Measurements from ENCODE around the gene DMD.

The DMD gene

DNA sequence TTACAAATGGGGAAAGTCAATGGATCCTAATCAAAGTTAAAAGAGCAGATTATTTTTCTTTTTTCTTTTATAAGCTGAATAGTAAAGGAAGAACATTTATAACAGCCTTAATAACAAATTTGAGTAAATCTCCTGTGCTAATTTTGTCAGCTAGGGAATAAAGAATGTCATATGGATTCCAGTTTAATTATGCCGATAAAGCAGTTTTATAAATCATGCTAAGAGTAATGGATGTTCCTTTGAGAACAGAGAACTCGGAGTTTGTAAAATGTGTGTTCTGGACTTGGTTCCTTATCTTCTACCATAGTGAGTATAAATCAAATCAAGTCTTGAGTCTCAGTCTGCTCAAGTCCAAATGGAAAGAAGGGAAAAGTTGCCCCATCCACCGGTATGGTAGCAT is 1959.2 kb downstream of the DMD start:
- no peak for DNase-seq

DNA sequence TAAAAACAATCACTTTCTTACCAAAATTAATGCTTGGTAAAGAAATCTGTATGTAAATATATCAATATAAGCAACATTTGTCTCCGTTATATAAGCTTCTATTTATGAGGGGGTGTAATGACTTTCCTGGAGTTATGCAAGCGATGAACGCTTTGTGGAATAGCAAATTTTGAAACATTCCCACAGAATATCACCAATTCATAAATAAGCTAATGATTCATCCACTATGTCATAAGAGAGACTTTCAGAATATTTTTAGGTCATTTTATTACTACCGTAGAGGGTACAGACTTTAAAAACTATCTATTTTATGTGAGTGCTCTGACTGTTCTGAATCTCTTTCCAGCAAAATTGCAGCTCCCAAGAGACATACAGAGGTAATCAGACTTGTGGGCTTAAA is 1960.0 kb downstream of the DMD start:
- DNase-seq: no peak

DNA sequence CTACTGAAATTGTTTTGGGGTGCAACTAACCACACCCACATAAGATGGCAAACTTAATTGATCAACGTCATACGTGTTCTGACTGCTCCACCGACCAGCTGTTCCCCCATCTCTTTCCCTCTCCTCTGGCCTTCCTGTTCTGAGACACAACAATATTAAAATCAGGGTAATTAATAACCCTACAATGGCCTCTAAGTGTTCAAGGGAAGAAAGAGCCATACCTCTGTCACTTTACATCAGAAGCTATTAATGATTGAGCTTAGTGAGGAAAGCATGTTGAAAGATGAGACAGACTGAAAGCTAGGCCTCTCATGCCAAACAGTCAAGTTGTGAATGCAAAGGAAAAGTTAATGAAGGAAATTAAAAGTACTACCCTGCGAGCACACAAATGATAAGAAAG is 1965.6 kb downstream of the DMD start:
- DNase-seq: no peak

- DNase-seq: no peak
Measured at GRCh38 chrX:31243804-31244203, 1967.5 kb downstream of the DMD start.

DNA sequence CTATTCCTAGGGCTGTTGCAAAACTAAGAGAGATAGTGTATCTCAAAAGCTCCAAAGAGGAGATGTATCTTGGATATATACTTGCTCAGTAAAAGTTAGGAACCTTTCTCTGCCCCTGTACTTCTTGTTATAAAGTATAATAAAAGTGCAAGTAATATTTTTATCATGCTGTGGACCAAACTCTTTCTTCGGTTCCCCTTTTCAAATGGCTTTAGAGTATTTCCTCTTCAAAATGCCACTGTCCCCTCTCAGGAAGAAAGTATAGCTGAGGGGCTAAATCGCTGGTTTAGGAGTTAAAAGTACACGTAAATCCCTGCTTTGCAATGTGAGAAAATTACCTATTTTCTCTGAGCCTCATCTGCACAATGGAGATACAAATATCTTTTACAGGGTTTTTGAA is 1970.4 kb downstream of the DMD start:
- DNase-seq: no peak

DNA sequence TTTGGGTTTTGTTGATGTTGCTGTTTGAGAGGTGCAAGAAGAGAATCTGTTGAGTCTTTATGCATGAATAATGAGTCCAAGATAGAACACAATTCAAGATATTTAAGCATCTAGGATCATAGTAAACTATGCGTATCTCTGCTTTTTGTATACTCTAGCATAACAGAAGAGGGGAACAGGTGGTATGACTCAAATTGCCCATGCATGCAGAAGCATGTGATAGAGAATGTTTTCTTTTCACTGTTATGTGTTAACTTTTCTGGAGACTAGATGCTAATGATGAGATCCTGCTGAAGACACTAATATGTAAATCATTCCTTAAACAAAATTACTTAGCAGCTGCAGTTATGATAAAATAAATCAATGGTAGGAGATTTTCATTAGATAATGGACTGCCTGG is 1974.2 kb downstream of the DMD start:
- DNase-seq: no peak

- no peak for DNase-seq
Measured at GRCh38 chrX:31236231-31236630, 1975.1 kb downstream of the DMD start.

DNA sequence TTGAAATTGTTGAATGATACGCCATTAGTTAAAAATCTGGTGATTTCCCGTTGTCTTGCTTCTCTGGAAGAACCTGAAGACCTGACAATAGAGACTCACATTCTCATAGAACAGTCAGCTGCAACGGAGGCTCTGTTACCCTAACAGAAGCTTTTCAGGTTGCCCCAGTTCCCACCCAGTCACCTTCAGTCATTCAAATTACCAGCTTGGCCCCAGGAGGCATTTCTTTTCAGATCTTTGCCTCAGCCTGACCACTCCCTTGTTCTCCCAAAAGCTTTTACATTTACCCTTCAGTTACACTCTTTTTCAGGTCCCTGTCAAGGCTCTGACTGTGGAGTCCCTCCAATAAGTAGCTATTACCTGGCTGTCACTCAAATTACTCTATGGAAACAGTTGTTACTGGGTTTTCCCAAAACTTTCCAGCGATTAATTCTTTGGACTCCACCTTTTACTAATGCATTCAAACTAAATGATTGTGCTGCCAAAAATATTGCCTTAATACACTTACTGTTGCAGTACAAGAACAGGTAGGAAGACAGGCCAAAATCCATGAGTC is 1977.3 kb downstream of the DMD start:
- DNase-seq: no peak

GRCh38 chrX:31232506-31232905 is 1978.8 kb downstream of the DMD start:
- DNase-seq: no peak

GRCh38 chrX:31228909-31229308 is 1982.4 kb downstream of the DMD start:
- DNase-seq: no peak

GRCh38 chrX:31228415-31228832 is 1982.9 kb downstream of the DMD start:
- no peak for DNase-seq

DNA sequence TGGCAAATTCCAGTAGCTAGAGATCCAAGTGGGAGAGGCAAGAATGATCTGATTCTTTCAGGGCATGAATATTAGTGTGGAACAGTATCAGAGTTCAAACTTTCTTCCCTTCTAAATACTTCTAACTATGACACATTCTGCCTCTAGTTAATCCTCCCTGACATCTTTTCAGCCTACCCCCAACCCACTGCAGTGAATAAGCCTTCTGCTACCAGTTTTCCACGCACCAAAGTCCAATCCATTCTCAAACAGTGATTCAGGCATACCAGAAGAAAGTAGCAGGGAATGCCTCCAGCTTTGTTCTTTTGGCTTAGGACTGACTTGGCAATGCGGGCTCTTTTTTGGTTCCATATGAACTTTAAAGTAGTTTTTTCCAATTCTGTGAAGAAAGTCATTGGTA is 1984.1 kb downstream of the DMD start:
- no peak for DNase-seq

DNA sequence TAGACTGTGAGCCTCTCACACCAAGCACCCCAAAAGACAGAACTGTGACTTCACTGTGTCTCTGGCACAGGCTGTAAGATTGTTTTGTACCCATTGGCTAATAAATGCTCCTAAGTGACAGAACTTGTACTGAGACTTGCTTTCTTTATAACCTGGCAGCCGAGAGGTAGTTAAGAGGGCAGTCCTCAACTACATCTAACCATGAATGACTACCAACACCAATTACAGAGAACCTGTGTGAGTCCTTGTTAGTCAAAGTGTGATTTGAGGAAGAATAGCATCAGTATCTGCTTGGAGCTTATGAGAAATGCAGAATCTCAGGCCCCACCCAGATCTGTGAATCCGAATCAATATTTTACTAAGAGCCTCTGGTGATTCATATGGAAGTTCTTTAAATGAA is 1985.5 kb downstream of the DMD start:
- no peak for DNase-seq

GRCh38 chrX:31224381-31225012 is 1986.9 kb downstream of the DMD start:
- no peak for DNase-seq

- DNase-seq: no peak
Measured at GRCh38 chrX:31223817-31224216, 1987.5 kb downstream of the DMD start.

GRCh38 chrX:31222946-31223345 is 1988.4 kb downstream of the DMD start:
- DNase-seq: no peak

- no peak for DNase-seq
Measured at GRCh38 chrX:31219174-31219573, 1992.2 kb downstream of the DMD start.

- DNase-seq: no peak
Measured at GRCh38 chrX:31217084-31217483, 1994.3 kb downstream of the DMD start.

DNA sequence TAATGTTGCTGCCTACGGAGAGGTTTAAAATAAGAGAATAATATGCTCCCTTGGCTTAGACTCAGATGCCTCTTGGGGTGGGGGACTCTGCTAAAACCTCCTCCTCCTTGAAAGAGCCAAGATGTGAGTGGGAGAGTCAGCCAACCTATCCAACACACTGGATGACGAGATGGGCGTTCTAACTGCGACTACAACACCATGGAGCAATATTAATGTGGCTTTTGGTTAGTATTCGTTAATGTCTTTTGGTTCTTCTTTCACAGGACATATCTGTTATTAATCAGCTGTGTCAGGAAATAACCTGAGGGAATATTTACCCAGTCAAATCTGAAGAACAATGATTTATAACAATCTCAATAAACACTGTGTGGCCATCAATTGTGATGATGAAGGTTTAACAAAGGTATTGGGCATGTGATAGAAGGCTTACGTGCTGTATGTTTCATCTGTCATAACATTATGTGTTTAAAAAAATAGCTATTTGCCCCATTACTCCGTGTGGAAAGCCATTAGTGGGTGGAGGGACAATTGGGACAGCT is 1996.0 kb downstream of the DMD start:
- DNase-seq: no peak

GRCh38 chrX:31213941-31214340 is 1997.4 kb downstream of the DMD start:
- DNase-seq: no peak

GRCh38 chrX:31212856-31213748 is 1998.2 kb downstream of the DMD start:
- no peak for DNase-seq

GRCh38 chrX:31209005-31209628 is 2002.2 kb downstream of the DMD start:
- no peak for DNase-seq

- no peak for DNase-seq
Measured at GRCh38 chrX:31201503-31201902, 2009.8 kb downstream of the DMD start.

Data from stimulated activated CD4-positive, alpha-beta T cell treated with anti-CD3 and anti-CD28 coated beads, Interleukin-4, amount 100 ng/mL, for 24 hours (primary cell).